Measurements from ENCODE around the gene TOMM22.

DNA sequence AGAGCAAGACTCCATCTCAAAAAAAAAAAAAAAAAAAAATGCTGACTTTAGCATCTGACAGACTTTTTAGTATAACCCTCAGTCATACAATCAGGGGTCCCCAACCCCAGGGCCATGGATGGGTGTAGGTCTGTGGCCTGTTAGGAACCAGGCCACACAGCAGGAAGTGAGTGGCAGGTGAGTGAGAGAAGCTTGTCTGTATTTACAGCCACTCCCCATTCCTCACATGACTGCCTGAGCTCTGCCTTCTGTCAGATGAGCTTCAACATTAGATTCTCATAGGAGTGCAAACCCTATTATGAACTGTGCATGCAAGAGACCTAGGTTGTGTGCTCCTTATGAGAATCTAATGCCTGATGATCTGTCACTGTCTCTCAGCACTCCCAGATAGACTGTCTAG, 28.9 kb upstream of the TOMM22 start:
- TF ChIP-seq YY1 (tag by site-specific recombination; IDR thresholded peaks at IDR 0.05) (no peak), ZNF2 (tag by site-specific recombination; IDR thresholded peaks at IDR 0.05) (no peak), ZBTB17 (tag by site-specific recombination; IDR thresholded peaks at IDR 0.05) (no peak), ZBTB49 (tag by site-specific recombination; IDR thresholded peaks at IDR 0.05; ENCODE audit: low read depth) (no peak), ZNF600 (tag by site-specific recombination; IDR thresholded peaks at IDR 0.05) (no peak)
- TF ChIP-seq, protein P1, sequence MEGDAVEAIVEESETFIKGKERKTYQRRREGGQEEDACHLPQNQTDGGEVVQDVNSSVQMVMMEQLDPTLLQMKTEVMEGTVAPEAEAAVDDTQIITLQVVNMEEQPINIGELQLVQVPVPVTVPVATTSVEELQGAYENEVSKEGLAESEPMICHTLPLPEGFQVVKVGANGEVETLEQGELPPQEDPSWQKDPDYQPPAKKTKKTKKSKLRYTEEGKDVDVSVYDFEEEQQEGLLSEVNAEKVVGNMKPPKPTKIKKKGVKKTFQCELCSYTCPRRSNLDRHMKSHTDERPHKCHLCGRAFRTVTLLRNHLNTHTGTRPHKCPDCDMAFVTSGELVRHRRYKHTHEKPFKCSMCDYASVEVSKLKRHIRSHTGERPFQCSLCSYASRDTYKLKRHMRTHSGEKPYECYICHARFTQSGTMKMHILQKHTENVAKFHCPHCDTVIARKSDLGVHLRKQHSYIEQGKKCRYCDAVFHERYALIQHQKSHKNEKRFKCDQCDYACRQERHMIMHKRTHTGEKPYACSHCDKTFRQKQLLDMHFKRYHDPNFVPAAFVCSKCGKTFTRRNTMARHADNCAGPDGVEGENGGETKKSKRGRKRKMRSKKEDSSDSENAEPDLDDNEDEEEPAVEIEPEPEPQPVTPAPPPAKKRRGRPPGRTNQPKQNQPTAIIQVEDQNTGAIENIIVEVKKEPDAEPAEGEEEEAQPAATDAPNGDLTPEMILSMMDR (tag by site-specific recombination; IDR thresholded peaks at IDR 0.05): no peak
- TF ChIP-seq, protein P2, sequence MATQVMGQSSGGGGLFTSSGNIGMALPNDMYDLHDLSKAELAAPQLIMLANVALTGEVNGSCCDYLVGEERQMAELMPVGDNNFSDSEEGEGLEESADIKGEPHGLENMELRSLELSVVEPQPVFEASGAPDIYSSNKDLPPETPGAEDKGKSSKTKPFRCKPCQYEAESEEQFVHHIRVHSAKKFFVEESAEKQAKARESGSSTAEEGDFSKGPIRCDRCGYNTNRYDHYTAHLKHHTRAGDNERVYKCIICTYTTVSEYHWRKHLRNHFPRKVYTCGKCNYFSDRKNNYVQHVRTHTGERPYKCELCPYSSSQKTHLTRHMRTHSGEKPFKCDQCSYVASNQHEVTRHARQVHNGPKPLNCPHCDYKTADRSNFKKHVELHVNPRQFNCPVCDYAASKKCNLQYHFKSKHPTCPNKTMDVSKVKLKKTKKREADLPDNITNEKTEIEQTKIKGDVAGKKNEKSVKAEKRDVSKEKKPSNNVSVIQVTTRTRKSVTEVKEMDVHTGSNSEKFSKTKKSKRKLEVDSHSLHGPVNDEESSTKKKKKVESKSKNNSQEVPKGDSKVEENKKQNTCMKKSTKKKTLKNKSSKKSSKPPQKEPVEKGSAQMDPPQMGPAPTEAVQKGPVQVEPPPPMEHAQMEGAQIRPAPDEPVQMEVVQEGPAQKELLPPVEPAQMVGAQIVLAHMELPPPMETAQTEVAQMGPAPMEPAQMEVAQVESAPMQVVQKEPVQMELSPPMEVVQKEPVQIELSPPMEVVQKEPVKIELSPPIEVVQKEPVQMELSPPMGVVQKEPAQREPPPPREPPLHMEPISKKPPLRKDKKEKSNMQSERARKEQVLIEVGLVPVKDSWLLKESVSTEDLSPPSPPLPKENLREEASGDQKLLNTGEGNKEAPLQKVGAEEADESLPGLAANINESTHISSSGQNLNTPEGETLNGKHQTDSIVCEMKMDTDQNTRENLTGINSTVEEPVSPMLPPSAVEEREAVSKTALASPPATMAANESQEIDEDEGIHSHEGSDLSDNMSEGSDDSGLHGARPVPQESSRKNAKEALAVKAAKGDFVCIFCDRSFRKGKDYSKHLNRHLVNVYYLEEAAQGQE (tag by site-specific recombination; IDR thresholded peaks at IDR 0.05): no peak
- TF ChIP-seq, protein P3, sequence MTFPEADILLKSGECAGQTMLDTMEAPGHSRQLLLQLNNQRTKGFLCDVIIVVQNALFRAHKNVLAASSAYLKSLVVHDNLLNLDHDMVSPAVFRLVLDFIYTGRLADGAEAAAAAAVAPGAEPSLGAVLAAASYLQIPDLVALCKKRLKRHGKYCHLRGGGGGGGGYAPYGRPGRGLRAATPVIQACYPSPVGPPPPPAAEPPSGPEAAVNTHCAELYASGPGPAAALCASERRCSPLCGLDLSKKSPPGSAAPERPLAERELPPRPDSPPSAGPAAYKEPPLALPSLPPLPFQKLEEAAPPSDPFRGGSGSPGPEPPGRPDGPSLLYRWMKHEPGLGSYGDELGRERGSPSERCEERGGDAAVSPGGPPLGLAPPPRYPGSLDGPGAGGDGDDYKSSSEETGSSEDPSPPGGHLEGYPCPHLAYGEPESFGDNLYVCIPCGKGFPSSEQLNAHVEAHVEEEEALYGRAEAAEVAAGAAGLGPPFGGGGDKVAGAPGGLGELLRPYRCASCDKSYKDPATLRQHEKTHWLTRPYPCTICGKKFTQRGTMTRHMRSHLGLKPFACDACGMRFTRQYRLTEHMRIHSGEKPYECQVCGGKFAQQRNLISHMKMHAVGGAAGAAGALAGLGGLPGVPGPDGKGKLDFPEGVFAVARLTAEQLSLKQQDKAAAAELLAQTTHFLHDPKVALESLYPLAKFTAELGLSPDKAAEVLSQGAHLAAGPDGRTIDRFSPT (tag by site-specific recombination; IDR thresholded peaks at IDR 0.05): no peak

Data from HEK293 (cell line).